SK-N-SH (cell line): ENCODE measurements around the gene ALDH18A1. TPM values are rescaled to one million over a fixed set of nuclear protein-coding genes. Genes with fewer than 3 reads are reported as not detected.

ENCODE experiments used
- CTCF ChIA-PET: fragments of 300-600, 350-600 bp; formaldehyde crosslinking; extraction: SDS; loops from one replicate; lab custom pipeline; 2021; lab: Yijun Ruan, JAX
- POLR2A ChIA-PET: fragments of 350-600 bp; sonication (Branson Sonifier 250); formaldehyde crosslinking; extraction: SDS; loops from one replicate; lab custom pipeline; 2020; ENCODE audit warnings: antibody characterized with exemption, inconsistent platforms; lab: Yijun Ruan, JAX
- DNase-seq: peaks from one replicate; pipeline ENCODE4 v3.0.0; 2012
- H2AFZ ChIP-seq: fragments of 200-600 bp; sonication (generic); 2 replicates; pipeline ENCODE4 v1.8.1; 2016; ENCODE audit warnings: antibody characterized with exemption, mild to moderate bottlenecking, low read depth
- H3F3A ChIP-seq: fragments of 200-600 bp; sonication (generic); replicated peaks from 2 replicates; pipeline ENCODE3; 2016; ENCODE audit warnings: antibody characterized with exemption, mild to moderate bottlenecking; ENCODE audit not compliant: insufficient read depth
- H3K27ac ChIP-seq, 2 experiments: fragments of 200-500 bp in 1 of 2; fragments of 200-600 bp in 1 of 2; sonication (Bioruptor generic) in 1 of 2; sonication (generic), shearing (Covaris generic) in 1 of 2; 2 replicates each; pipeline versions ENCODE4 v1.5.1 to v1.6.1; 2014 to 2016; ENCODE audit warnings: low read depth in 2 of 2, inconsistent platforms in 1 of 2, low read length in 1 of 2, mild to moderate bottlenecking in 1 of 2, mixed read lengths in 1 of 2
- H3K27me3 ChIP-seq: fragments of 200-600 bp; sonication (generic), shearing (Covaris generic); 2 replicates; pipeline ENCODE4 v1.6.1; 2016; ENCODE audit warnings: mixed run types; ENCODE audit not compliant: insufficient read depth
- H3K36me3 ChIP-seq, 2 experiments: fragments of 200-500 bp in 1 of 2; fragments of 200-600 bp in 1 of 2; sonication (Bioruptor generic) in 1 of 2; sonication (generic) in 1 of 2; replicated peaks in 1 of 2; 2 replicates each; pipeline versions ENCODE3 to v1.5.1; 2014 to 2016; ENCODE audit warnings: low read length in 1 of 2, mild to moderate bottlenecking in 1 of 2; ENCODE audit not compliant: insufficient read depth in 2 of 2, control insufficient read depth in 1 of 2
- H3K4me1 ChIP-seq, 2 experiments: fragments of 200-500 bp in 1 of 2; fragments of 200-600 bp in 1 of 2; sonication (Bioruptor generic) in 1 of 2; sonication (generic), shearing (Covaris generic) in 1 of 2; 2 replicates each; pipeline versions ENCODE4 v1.5.1 to v1.6.1; 2014 to 2016; ENCODE audit warnings: low read depth in 1 of 2, low read length in 1 of 2, mixed run types in 1 of 2; ENCODE audit not compliant: insufficient read depth in 2 of 2, control insufficient read depth in 1 of 2
- H3K4me2 ChIP-seq: fragments of 200-600 bp; sonication (generic), shearing (Covaris generic); 2 replicates; pipeline ENCODE4 v1.6.1; 2017; ENCODE audit warnings: mixed run types
- H3K4me3 ChIP-seq, 2 experiments: fragments of 200-500 bp in 1 of 2; fragments of 200-600 bp in 1 of 2; sonication (Bioruptor generic) in 1 of 2; sonication (generic), shearing (Covaris generic) in 1 of 2; 2 replicates each; pipeline versions ENCODE4 v1.5.1 to v1.8.1; 2014 to 2016; ENCODE audit warnings: low read depth in 2 of 2, inconsistent platforms in 1 of 2, low read length in 1 of 2, mild to moderate bottlenecking in 1 of 2, mixed read lengths in 1 of 2, moderate library complexity in 1 of 2
- H3K79me2 ChIP-seq: fragments of 200-600 bp; sonication (generic); 2 replicates; pipeline ENCODE4 v1.8.1; 2017; ENCODE audit warnings: mild to moderate bottlenecking; ENCODE audit not compliant: insufficient read depth
- H3K9ac ChIP-seq: fragments of 200-600 bp; sonication (generic); 2 replicates; pipeline ENCODE4 v1.6.1; 2017; ENCODE audit warnings: mixed run types
- H3K9me2 ChIP-seq: fragments of 200-600 bp; sonication (generic); 2 replicates; pipeline ENCODE4 v1.6.1; 2017; ENCODE audit warnings: mixed run types
- H3K9me3 ChIP-seq: fragments of 200-600 bp; sonication (generic); 2 replicates; pipeline ENCODE4 v1.6.1; 2017; ENCODE audit warnings: mixed run types, mild to moderate bottlenecking, moderate library complexity
- H4K20me1 ChIP-seq: fragments of 200-600 bp; sonication (generic); 2 replicates; pipeline ENCODE4 v1.6.1; 2017; ENCODE audit warnings: mild to moderate bottlenecking, mixed run types; ENCODE audit not compliant: insufficient read depth
- ELF1 ChIP-seq: IDR thresholded peaks from 2 replicates; pipeline ENCODE4 v1.4.0; 2012
- FOXJ3 ChIP-seq: sonication (generic); formaldehyde crosslinking; IDR thresholded peaks from 2 replicates; pipeline ENCODE4 v1.5.1; 2020; ENCODE audit warnings: mild to moderate bottlenecking, missing genetic modification reagents
- GABPA ChIP-seq: IDR thresholded peaks from 2 replicates; pipeline ENCODE4 v1.4.0; 2012; ENCODE audit warnings: low read depth, mild to moderate bottlenecking
- IRF3 ChIP-seq: fragments of 150-350 bp; IDR thresholded peaks from 2 replicates; pipeline ENCODE4 v1.6.1; 2016; ENCODE audit warnings: mild to moderate bottlenecking, low read depth, low read length
- JUND ChIP-seq: IDR thresholded peaks from 2 replicates; pipeline ENCODE4 v1.4.0; 2012
- MAX ChIP-seq: IDR thresholded peaks from 2 replicates; pipeline ENCODE4 v1.4.0; 2012; ENCODE audit warnings: low read depth
- NFIC ChIP-seq: IDR thresholded peaks from 2 replicates; pipeline ENCODE4 v1.4.0; 2012; ENCODE audit warnings: borderline replicate concordance
- NRF1 ChIP-seq: IDR thresholded peaks from 2 replicates; pipeline ENCODE4 v1.6.1; 2012; ENCODE audit warnings: low read depth, mild to moderate bottlenecking, low read length
- RAD21 ChIP-seq: IDR thresholded peaks from 2 replicates; pipeline ENCODE4 v1.6.1; 2012; ENCODE audit warnings: mild to moderate bottlenecking, low read length
- RCOR1 ChIP-seq: fragments of 150-350 bp; IDR thresholded peaks from 2 replicates; pipeline ENCODE4 v1.6.1; 2017; ENCODE audit warnings: antibody characterized with exemption, low read length
- REST ChIP-seq: IDR thresholded peaks from 2 replicates; pipeline ENCODE4 v1.6.1; 2012; ENCODE audit warnings: mild to moderate bottlenecking, low read depth, low read length, moderate library complexity
- RFX5 ChIP-seq: IDR thresholded peaks from 2 replicates; pipeline ENCODE4 v1.6.1; 2012; ENCODE audit warnings: mild to moderate bottlenecking, improper control_type of control experiment, low read length
- RXRA ChIP-seq: IDR thresholded peaks from 2 replicates; pipeline ENCODE4 v1.4.0; 2012; ENCODE audit warnings: low read depth, mild to moderate bottlenecking, borderline replicate concordance
- TCF12 ChIP-seq: IDR thresholded peaks from 2 replicates; pipeline ENCODE4 v1.4.0; 2012
- USF1 ChIP-seq: IDR thresholded peaks from 2 replicates; pipeline ENCODE4 v1.4.0; 2012; ENCODE audit warnings: low read depth, borderline replicate concordance
- USF2 ChIP-seq: fragments of 150-350 bp; IDR thresholded peaks from 2 replicates; pipeline ENCODE4 v1.6.1; 2017; ENCODE audit warnings: antibody characterized with exemption, low read length, low read depth, borderline replicate concordance
- YY1 ChIP-seq: IDR thresholded peaks from 2 replicates; pipeline ENCODE4 v1.4.0; 2012; ENCODE audit warnings: low read depth, mild to moderate bottlenecking
- ZBTB33 ChIP-seq: IDR thresholded peaks from 2 replicates; pipeline ENCODE4 v1.4.0; 2012; ENCODE audit warnings: low read depth, borderline replicate concordance
- polyA plus RNA-seq, 3 experiments: library from polyadenylated mRNA; depleted of rRNA; stranded (reverse); fragments of >200 nt; gene quantifications; 2 replicates each; pipeline ENCODE4 v1.2.3, GENCODE V29; 2012

Gene ALDH18A1
- polyA plus RNA-seq, 1 of the 3 experiments (the other 2 are of a cell fraction) = 59.5 TPM

GRCh38 chr10:95569368-95569767 lies 87.1 kb downstream of the ALDH18A1 start:
- ChIA-PET CTCF (no interaction called here), POLR2A (no interaction called here)

More at GRCh38 chr10:95569368-95569767, 87.1 kb downstream of the ALDH18A1 start:
- no peak overlapping the region for H3K9ac ChIP-seq
- H3K79me2 ChIP-seq = no peaks in the 10 kb centered on the region
- no peaks in the 10 kb centered on the region for H3K9me3 ChIP-seq
- no peak overlapping the region for H3K4me2 ChIP-seq
- peaks cover 0 to 4% of the 10 kb centered on the region in 2 experiments; a peak in 1 of 4 replicates for H3K4me1 ChIP-seq
- H4K20me1 ChIP-seq = no peaks in the 10 kb centered on the region
- no peak for TF ChIP-seq RCOR1
- TF ChIP-seq IRF3 = no peak
- no peak for TF ChIP-seq JUND
- TF ChIP-seq RXRA = no peak
- no peak for TF ChIP-seq USF2
- no peak for TF ChIP-seq USF1
- no peak for TF ChIP-seq REST
- TF ChIP-seq TCF12 = no peak
- no peak for TF ChIP-seq NRF1
- no peak for TF ChIP-seq NFIC
- no peak for TF ChIP-seq FOXJ3 (CRISPR knock-in tag)
- no peak for TF ChIP-seq ZBTB33
- no peak for TF ChIP-seq RFX5
- no peak for TF ChIP-seq GABPA
- TF ChIP-seq MAX = no peak
- no peak for TF ChIP-seq ELF1
- TF ChIP-seq RAD21 = no peak
- no peak for TF ChIP-seq YY1
- H3K4me3 ChIP-seq = no peak overlapping the region
- H2AFZ ChIP-seq = no peak overlapping the region
- H3K9me2 ChIP-seq = no peaks in the 10 kb centered on the region
- no peaks in the 10 kb centered on the region for H3K27me3 ChIP-seq
- no peak for DNase-seq
- no peaks in the 10 kb centered on the region for H3K36me3 ChIP-seq
- H3F3A ChIP-seq = no peaks in the 10 kb centered on the region
- no peak overlapping the region for H3K27ac ChIP-seq
